ENCODE data around the gene ZNF398. TPM values are rescaled to one million over a fixed set of nuclear protein-coding genes. Genes with fewer than 3 reads are reported as not detected.

ZNF398 gene
- total RNA-seq, 4 donors from 2014 or later = 9.5 to 15.8 (median 14.4) TPM

DNA sequence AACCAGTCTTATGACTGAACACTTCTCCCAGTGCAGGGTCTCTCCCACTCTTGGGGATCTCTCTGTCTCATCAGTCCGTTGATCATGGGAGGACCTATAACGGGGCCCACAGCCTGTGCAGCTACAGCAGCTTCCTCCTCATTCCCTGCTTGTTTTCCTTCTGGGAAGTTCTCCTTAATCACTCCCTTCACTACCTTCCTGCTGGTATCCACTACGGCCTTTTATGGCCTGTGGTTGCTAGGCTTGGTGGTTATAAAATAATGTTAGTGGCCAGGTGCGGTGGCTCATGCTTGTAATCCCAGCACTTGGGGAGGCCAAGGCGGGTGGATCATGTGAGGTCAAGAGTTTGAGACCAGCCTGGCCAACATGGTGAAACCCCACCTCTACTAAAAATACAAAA, 44.6 kb downstream of the ZNF398 start:
- TF ChIP-seq, protein P1, sequence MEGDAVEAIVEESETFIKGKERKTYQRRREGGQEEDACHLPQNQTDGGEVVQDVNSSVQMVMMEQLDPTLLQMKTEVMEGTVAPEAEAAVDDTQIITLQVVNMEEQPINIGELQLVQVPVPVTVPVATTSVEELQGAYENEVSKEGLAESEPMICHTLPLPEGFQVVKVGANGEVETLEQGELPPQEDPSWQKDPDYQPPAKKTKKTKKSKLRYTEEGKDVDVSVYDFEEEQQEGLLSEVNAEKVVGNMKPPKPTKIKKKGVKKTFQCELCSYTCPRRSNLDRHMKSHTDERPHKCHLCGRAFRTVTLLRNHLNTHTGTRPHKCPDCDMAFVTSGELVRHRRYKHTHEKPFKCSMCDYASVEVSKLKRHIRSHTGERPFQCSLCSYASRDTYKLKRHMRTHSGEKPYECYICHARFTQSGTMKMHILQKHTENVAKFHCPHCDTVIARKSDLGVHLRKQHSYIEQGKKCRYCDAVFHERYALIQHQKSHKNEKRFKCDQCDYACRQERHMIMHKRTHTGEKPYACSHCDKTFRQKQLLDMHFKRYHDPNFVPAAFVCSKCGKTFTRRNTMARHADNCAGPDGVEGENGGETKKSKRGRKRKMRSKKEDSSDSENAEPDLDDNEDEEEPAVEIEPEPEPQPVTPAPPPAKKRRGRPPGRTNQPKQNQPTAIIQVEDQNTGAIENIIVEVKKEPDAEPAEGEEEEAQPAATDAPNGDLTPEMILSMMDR (IDR thresholded peaks at IDR 0.05; ENCODE audit: low read depth) = no peak

DNA sequence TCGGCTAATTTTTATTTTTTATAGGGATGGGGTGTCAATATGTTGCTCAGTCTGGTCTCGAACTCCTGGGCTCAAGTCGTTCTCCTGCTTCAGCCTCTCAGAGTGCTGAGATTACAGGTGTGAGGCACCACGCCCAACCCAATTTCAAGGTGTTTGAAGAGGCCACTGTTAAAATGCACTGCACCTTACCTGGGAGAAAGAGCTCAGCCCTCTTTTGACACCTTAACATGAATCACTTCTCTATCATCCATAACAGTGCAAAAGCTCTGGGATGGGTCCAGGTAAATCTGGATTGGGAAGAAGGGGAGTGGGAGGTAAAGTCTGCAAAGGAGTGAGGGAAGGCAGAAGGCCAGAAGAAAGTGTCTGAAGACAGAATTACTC, 47.5 kb downstream of the ZNF398 start:
- TF ChIP-seq, protein P1 (IDR thresholded peaks at IDR 0.05; ENCODE audit: low read depth) = no peak

DNA sequence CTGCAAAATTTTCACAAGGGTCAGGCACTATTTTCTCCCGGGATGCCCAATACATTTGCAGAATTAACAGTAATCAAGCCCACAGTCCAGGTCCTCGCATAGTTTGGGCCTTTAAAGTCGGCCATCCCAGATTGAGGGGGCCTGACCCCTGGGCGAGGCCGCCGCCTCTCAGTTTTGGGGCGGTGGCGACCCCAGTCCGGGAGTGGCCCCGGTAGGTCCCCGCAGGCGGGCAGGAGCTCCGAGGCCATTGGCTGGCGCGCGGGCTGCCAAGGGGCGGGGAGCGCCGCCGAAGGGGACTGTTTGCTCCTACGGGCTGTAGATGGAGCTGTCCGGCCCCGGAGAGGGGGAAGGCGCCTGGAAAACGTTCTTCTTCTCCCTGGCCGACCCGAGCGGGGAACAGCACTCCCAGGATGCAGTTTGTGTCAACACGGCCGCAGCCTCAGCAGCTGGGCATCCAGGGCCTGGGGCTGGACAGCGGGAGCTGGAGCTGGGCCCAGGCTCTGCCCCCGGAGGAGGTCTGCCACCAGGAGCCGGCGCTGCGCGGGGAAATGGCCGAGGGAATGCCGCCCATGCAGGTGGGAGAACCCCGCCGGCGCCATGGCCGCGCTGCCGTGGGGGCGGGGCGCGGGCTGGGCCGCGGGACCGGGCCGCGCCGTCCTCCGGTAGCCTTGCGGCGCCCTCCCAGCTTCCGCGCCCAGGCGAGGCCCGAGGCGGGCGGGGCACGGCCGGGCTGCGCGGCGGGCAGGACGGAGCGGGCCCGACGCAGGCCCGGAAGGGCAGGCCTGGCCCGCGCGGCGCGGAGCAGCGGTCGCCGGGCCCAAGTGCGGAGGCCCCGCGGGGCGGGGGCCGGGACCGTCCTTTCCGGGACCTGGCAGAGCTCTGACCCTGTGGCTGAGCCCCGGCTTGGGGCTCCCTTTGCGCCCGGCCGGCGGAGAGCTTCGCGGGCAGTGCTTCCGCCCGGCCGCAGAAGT, 48.2 kb downstream of the ZNF398 start, which contains the start of gene ZNF282:
ZNF282 (plus strand) TSS at position 367 of the 971 bp plus-strand sequence; CDS start at position 411, 44 bp downstream.
- TF ChIP-seq, protein P1 (IDR thresholded peaks at IDR 0.05; ENCODE audit: low read depth) = no peak

DNA sequence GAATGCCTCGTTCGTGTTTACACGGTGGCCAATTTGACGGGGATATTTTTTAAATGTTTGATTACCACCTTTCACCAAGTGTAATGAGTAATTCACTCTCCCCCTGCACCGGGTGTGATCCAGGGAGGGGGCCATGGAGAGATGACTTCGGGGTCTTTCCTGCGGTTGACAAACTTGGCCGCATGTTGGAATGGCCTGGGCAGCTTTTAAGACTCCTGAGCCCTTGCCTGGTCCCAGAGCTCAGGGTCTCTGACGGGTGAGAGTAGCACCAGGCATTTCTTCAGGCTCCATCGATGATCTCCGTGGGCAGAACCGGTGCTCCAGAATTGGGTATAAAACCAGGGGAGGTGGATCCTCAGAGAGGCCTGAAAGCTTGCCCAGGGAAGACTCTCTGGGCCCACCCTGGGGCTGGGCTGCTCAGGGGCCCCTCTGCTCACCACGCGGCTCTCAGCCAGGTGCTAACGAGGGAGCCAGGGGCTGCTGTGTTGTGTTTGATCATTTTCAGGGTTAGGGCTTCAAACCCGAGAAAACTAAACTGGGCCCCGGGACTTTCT, 49.0 kb downstream of the ZNF398 start:
- TF ChIP-seq, protein P1 (IDR thresholded peaks at IDR 0.05; ENCODE audit: low read depth) = no peak

DNA sequence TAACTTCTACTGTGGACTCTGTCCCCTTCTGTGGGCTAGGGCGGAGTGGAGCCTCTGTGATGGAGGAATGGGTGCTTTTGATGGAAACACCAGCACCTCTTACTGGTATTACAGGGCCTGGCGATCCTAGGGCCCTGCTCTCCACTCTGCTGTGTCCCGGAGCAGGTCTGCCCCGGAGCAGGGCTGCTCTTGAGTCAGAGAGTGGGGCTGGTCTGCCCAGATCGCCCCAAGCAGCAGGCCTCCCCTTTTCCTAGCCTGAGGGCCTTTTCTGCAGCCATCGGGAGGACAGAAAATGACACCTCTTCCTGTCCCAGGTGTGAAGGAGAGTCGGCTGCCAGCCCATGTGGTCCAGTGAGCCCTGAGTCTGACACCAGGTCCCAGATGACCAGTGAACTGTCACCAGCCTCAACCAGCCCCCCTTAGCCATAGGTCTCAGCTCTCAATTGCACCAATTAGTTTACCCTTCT, 49.5 kb downstream of the ZNF398 start:
- TF ChIP-seq, protein P1 (IDR thresholded peaks at IDR 0.05; ENCODE audit: low read depth) = no peak

DNA sequence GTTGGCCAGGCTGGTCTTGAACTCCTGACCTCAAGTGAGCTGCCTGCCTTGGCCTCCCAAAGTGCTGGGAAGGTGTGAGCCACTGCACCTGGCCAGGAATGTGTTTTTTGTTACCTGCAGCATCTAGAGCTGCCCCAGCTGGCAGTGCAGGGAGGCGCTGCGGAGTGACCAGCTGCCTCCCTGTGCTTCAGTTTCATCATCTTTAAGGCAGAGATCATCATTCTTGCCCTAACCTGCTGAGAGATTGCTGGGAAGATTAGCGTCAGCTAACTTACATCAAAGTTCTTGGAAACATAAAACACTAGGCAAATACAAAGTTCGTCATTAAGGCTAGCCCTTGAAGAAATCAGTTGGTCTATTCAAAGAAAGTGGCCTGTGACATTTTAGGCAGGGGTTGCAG, 50.4 kb downstream of the ZNF398 start:
- TF ChIP-seq, protein P1 (IDR thresholded peaks at IDR 0.05; ENCODE audit: low read depth) = no peak

DNA sequence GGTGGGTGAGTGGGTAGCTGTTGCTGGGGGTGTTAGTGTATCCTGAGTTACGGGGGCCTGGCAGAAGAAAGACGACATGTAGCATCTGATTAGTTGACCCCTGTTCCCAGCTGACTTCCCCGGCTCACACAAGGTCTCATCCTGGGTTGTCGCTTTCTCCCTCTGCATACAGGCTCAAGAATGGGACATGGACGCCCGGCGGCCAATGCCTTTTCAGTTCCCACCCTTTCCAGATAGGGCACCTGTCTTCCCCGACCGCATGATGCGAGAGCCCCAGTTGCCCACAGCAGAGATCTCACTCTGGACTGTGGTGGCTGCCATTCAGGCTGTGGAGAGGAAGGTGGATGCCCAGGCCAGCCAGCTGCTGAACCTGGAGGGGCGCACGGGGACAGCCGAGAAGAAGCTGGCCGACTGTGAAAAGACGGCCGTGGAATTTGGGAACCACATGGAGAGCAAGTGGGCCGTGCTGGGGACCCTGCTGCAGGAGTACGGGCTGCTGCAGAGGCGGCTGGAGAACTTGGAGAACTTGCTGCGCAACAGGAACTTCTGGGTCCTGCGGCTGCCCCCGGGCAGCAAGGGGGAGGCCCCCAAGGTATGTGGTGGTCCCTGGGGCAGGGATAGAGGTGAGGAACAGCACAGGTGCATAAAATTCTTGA, 51.0 kb downstream of the ZNF398 start:
- TF ChIP-seq, protein P1 (IDR thresholded peaks at IDR 0.05; ENCODE audit: low read depth) = no peak

All from subcutaneous adipose tissue (tissue), 4 donors.